SK-N-SH treated with all-trans-retinoic acid at 6 μM for 48 hours (cell line): Measurements from ENCODE around the gene UMPS.
A peak's percentile ranks its signal among the peaks of the same experiment; 100 is the strongest.

Source experiments
- ATAC-seq: fragments of 200-7000 bp; cut with Tn5 transposase; 3 replicates; pipeline ENCODE4 v1.9.1; 2020; ENCODE audit warnings: mild to moderate bottlenecking, moderate library complexity
- ARNTL ChIP-seq: fragments of 450-650 bp; formaldehyde crosslinking; IDR thresholded peaks from 2 replicates; pipeline ENCODE4 v1.5.0; 2020; ENCODE audit warnings: low read depth, mild to moderate bottlenecking, moderate library complexity, borderline replicate concordance
- BACH2 ChIP-seq: fragments of 250-450 bp; sonication (Bioruptor Pico); IDR thresholded peaks from 2 replicates; pipeline ENCODE4 v1.9.0; 2021; ENCODE audit warnings: mild to moderate bottlenecking, borderline replicate concordance
- CSDC2 ChIP-seq: fragments of 250-450 bp; sonication (Bioruptor Pico); IDR thresholded peaks from 2 replicates; pipeline ENCODE4 v1.5.0; 2020; ENCODE audit warnings: mild to moderate bottlenecking, moderate library complexity
- ESRRG ChIP-seq: fragments of 250-450 bp; sonication (Bioruptor Pico); IDR thresholded peaks from 2 replicates; pipeline ENCODE4 v1.6.1; 2021; ENCODE audit warnings: mild to moderate bottlenecking
- GLIS3 ChIP-seq: fragments of 250-450 bp; sonication (Bioruptor Pico); IDR thresholded peaks from 2 replicates; pipeline ENCODE4 v1.5.0; 2020; ENCODE audit warnings: mild to moderate bottlenecking, moderate library complexity
- ISL1 ChIP-seq: fragments of 250-450 bp; sonication (Bioruptor Pico); IDR thresholded peaks from 2 replicates; pipeline ENCODE4 v2.1.2; 2022; ENCODE audit warnings: mild to moderate bottlenecking, moderate library complexity
- OSR1 ChIP-seq: fragments of 250-450 bp; sonication (Bioruptor Pico); IDR thresholded peaks from 2 replicates; pipeline ENCODE4 v1.8.0; 2022; ENCODE audit warnings: moderate library complexity, mild to moderate bottlenecking, inconsistent platforms
- PPARA ChIP-seq: fragments of 250-450 bp; sonication (Bioruptor Pico); IDR thresholded peaks from 2 replicates; pipeline ENCODE4 v1.5.0; 2020; ENCODE audit warnings: mild to moderate bottlenecking, borderline replicate concordance
- RARB ChIP-seq: fragments of 250-450 bp; sonication (Bioruptor Pico); IDR thresholded peaks from 2 replicates; pipeline ENCODE4 v1.8.0; 2021; ENCODE audit warnings: mild to moderate bottlenecking, moderate library complexity
- SNAI2 ChIP-seq: fragments of 250-450 bp; sonication (Bioruptor Pico); IDR thresholded peaks from 2 replicates; pipeline ENCODE4 v1.5.0; 2020; ENCODE audit warnings: mild to moderate bottlenecking, moderate library complexity
- TCF4 ChIP-seq: fragments of 250-450 bp; sonication (Bioruptor Pico); IDR thresholded peaks from 2 replicates; pipeline ENCODE4 v1.8.0; 2021; ENCODE audit warnings: mild to moderate bottlenecking, moderate library complexity, borderline replicate concordance
- ZFP3 ChIP-seq: fragments of 250-450 bp; sonication (Bioruptor Pico); IDR thresholded peaks from 2 replicates; pipeline ENCODE4 v1.5.0; 2020; ENCODE audit warnings: mild to moderate bottlenecking, moderate library complexity
- ZFP30 ChIP-seq: fragments of 450-650 bp; formaldehyde crosslinking; IDR thresholded peaks from 2 replicates; pipeline ENCODE4 v1.5.0; 2022; ENCODE audit warnings: mild to moderate bottlenecking, moderate library complexity
- TF ChIP-seq, protein P1 (sequence below): fragments of 250-450 bp; sonication (Bioruptor Pico); IDR thresholded peaks from 2 replicates; pipeline ENCODE4 v1.5.1; 2020; ENCODE audit warnings: low read depth, mild to moderate bottlenecking, moderate library complexity
- TF ChIP-seq, protein P2 (sequence below): fragments of 250-450 bp; sonication (Bioruptor Pico); IDR thresholded peaks from 2 replicates; pipeline ENCODE4 v1.8.0; 2021; ENCODE audit warnings: low read depth, mild to moderate bottlenecking, moderate library complexity, borderline replicate concordance
- TF ChIP-seq, protein P3 (sequence below): fragments of 250-450 bp; sonication (Bioruptor Pico); IDR thresholded peaks from 2 replicates; pipeline ENCODE4 v1.5.0; 2020; ENCODE audit warnings: mild to moderate bottlenecking, moderate library complexity
- TF ChIP-seq, protein P4 (sequence below): fragments of 250-450 bp; sonication (Bioruptor Pico); IDR thresholded peaks from 2 replicates; pipeline ENCODE4 v1.5.1; 2021; ENCODE audit warnings: mild to moderate bottlenecking, moderate library complexity

The UMPS gene

DNA sequence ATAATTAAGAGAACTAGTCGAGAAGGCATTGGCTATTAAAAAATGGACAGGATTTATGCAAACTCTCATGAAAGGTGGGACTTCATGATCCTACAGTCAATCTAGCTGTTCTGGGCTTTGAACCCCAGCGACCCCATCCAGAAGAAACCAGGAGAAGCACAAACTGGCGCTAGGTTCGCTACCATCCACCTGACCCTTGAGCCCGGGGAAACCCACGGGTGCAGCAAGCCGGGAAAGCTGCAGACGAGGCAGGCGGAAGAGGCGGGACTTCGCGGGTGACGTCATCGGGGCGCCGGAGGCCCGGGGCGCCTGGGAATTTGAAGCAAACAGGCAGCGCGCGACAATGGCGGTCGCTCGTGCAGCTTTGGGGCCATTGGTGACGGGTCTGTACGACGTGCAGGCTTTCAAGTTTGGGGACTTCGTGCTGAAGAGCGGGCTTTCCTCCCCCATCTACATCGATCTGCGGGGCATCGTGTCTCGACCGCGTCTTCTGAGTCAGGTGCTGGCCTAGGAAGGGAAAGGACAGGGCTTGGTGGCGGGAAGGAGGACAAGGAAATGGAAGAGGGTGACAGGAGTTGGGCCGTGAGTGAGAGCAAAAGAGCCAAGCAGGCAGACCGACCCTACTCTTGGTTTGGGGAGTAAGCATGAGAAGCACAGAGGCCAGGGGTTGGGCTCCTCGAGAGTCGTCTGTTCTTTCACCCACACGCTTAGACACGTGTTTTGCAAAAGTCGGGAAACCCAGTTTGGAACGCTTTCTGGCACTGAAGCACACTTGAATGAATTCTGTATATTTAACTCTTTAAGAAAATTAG is at the start of gene UMPS:
TSS of gene UMPS (plus strand) at position 324 of the 812 bp plus-strand sequence. CDS start at position 344, 20 bp downstream.
- peak; percentile 99 for ATAC-seq
- 0 out of 2 replicates have a peak, but pooled peaks have one; percentile 77 for TF ChIP-seq CSDC2 (CRISPR knock-in tag)
- TF ChIP-seq, protein P1, sequence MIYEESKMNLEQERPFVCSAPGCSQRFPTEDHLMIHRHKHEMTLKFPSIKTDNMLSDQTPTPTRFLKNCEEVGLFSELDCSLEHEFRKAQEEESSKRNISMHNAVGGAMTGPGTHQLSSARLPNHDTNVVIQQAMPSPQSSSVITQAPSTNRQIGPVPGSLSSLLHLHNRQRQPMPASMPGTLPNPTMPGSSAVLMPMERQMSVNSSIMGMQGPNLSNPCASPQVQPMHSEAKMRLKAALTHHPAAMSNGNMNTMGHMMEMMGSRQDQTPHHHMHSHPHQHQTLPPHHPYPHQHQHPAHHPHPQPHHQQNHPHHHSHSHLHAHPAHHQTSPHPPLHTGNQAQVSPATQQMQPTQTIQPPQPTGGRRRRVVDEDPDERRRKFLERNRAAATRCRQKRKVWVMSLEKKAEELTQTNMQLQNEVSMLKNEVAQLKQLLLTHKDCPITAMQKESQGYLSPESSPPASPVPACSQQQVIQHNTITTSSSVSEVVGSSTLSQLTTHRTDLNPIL (CRISPR knock-in tag): no peak; the same call in 1 of the 2 replicates

DNA sequence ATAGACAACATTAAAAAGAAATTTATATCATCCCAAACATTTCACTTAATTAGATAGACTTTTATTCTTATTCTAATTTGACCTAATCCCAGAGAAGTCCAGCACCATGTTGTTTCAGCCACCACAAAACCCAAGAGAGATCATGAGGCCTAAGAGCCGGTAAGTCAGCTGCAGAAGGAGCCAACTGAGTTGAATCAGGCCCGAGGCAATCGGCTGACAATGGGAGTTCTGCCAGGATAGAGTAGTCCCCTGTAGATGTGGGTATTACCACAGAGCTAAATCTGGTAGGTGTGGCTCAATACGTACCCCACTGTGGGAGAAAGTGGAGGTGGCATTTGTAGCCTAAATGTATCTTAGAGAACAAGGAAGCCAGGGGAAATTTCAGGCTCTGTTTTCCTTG is 49.7 kb upstream of the UMPS start:
- ATAC-seq: no peak
- no peak for TF ChIP-seq GLIS3
- TF ChIP-seq, protein P2, sequence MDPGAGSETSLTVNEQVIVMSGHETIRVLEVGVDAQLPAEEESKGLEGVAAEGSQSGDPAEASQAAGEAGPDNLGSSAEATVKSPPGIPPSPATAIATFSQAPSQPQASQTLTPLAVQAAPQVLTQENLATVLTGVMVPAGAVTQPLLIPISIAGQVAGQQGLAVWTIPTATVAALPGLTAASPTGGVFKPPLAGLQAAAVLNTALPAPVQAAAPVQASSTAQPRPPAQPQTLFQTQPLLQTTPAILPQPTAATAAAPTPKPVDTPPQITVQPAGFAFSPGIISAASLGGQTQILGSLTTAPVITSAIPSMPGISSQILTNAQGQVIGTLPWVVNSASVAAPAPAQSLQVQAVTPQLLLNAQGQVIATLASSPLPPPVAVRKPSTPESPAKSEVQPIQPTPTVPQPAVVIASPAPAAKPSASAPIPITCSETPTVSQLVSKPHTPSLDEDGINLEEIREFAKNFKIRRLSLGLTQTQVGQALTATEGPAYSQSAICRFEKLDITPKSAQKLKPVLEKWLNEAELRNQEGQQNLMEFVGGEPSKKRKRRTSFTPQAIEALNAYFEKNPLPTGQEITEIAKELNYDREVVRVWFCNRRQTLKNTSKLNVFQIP (CRISPR knock-in tag): no peak
- TF ChIP-seq OSR1: no peak
- no peak for TF ChIP-seq BACH2 (CRISPR knock-in tag)
- TF ChIP-seq, protein P3, sequence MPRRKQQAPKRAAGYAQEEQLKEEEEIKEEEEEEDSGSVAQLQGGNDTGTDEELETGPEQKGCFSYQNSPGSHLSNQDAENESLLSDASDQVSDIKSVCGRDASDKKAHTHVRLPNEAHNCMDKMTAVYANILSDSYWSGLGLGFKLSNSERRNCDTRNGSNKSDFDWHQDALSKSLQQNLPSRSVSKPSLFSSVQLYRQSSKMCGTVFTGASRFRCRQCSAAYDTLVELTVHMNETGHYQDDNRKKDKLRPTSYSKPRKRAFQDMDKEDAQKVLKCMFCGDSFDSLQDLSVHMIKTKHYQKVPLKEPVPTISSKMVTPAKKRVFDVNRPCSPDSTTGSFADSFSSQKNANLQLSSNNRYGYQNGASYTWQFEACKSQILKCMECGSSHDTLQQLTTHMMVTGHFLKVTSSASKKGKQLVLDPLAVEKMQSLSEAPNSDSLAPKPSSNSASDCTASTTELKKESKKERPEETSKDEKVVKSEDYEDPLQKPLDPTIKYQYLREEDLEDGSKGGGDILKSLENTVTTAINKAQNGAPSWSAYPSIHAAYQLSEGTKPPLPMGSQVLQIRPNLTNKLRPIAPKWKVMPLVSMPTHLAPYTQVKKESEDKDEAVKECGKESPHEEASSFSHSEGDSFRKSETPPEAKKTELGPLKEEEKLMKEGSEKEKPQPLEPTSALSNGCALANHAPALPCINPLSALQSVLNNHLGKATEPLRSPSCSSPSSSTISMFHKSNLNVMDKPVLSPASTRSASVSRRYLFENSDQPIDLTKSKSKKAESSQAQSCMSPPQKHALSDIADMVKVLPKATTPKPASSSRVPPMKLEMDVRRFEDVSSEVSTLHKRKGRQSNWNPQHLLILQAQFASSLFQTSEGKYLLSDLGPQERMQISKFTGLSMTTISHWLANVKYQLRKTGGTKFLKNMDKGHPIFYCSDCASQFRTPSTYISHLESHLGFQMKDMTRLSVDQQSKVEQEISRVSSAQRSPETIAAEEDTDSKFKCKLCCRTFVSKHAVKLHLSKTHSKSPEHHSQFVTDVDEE: no peak
- no peak for TF ChIP-seq ZFP30 (CRISPR knock-in tag)
- no peak for TF ChIP-seq ISL1 (CRISPR knock-in tag)
- TF ChIP-seq TCF4 (CRISPR knock-in tag): no peak
- TF ChIP-seq ESRRG (CRISPR knock-in tag): no peak
- TF ChIP-seq, protein P4, sequence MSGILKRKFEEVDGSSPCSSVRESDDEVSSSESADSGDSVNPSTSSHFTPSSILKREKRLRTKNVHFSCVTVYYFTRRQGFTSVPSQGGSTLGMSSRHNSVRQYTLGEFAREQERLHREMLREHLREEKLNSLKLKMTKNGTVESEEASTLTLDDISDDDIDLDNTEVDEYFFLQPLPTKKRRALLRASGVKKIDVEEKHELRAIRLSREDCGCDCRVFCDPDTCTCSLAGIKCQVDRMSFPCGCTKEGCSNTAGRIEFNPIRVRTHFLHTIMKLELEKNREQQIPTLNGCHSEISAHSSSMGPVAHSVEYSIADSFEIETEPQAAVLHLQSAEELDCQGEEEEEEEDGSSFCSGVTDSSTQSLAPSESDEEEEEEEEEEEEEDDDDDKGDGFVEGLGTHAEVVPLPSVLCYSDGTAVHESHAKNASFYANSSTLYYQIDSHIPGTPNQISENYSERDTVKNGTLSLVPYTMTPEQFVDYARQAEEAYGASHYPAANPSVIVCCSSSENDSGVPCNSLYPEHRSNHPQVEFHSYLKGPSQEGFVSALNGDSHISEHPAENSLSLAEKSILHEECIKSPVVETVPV (CRISPR knock-in tag): no peak
- TF ChIP-seq RARB (CRISPR knock-in tag): no peak
- no peak for TF ChIP-seq PPARA (CRISPR knock-in tag)
- no peak for TF ChIP-seq SNAI2 (CRISPR knock-in tag)
- TF ChIP-seq, all 23 proteins: peak for 0

DNA sequence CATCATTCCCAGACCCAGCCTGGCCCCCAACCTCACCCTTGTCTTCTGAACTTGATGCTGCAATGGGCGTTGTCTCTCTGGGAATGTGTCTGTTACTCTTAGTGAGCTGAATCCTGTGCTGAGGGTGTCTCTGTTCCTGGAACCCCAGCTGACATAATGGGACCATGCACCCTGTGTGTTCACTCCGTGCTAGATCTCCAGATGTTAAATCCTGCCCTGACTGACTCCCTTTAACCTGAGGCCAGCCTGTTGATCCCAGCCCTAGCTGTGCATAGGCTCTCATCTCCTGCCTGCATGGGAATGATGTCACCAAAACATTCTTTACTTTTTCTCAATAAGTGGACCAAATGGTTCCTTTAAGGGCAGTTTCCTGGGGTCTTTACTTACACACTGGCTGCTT is 48.0 kb upstream of the UMPS start:
- no peak for ATAC-seq
- TF ChIP-seq RARB (CRISPR knock-in tag) (no peak), TCF4 (CRISPR knock-in tag) (no peak), ARNTL (CRISPR knock-in tag) (no peak), ZFP3 (CRISPR knock-in tag) (no peak), OSR1 (no peak), CSDC2 (CRISPR knock-in tag) (no peak), PPARA (CRISPR knock-in tag) (no peak), ZFP30 (CRISPR knock-in tag) (no peak), ESRRG (CRISPR knock-in tag) (no peak)
- TF ChIP-seq, protein P3: no peak
- TF ChIP-seq, all 23 proteins: peak for 0
